ENCODE measurements around the gene TMC3. TPM values are rescaled to one million over a fixed set of nuclear protein-coding genes. Genes with fewer than 3 reads are reported as not detected.

Gene TMC3
- total RNA-seq, 2 experiments from 2014 or later = not detected

DNA sequence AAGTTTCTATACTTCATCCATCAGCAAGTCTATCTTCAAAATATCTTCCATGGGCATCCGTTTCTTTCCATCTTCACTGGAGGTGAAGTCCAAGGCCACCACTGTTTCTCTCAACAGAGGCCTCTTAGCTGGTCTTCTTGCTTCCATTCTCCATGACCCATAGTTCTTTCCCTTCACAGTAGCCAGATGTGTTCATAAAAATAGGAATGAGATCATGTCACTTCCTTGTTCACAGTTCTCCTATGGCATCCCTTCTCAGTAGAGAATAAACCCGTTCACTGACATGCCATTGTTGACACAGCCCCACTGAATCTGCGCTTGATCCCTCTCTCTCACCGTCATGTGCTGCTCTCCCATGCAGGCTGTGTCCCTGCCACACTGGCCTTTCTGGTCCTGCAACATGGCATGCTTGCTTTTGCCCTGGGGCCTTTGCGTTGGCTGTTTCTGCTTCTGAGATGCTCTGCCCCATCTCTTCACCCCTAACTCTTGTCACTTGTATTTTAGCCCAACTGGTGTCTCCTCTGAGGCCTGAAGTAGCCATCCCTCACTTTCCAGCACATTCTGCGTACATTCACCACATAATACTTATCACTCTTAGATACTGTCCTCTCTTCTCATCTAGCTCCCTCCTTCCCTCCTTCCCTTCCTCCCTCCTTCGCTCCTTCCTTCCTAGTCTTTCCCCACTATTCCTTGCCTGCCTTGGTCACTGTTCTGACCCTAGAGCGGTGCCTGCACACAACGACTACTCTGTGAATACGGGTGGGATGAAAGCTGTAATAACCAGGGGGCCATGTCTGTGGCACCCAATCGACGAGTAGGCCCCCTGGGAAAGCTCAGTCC lies 92.0 kb downstream of the TMC3 start:
- no peaks in the 10 kb centered on the region for H3K27me3 Mint-ChIP-seq (ENCODE audit: low read depth)
- H3K27ac Mint-ChIP-seq = peak overlapping the region; percentile 37
- intact Hi-C loops (cut with micrococcal nuclease) = loop anchor here (10.0 kb wide), 1 partner anchor 1123 kb away; no protein-coding TSS in a partner anchor
- peaks cover 77% of the 10 kb centered on the region for H3K4me1 Mint-ChIP-seq (ENCODE audit: low read depth)
- peak; percentile 1 for DNase-seq
- peaks cover 30% of the 10 kb centered on the region for H3K36me3 Mint-ChIP-seq (ENCODE audit: low read depth)
- H3K9me3 Mint-ChIP-seq = peaks cover 12% of the 10 kb centered on the region
- CTCF ChIA-PET = interaction anchor here (2.0 to 2.7 kb wide), 3 partner anchors 7 to 119 kb away, joined by 6 to 12 read pairs (median 8); no protein-coding TSS in a partner anchor
- no peak overlapping the region for H3K4me3 Mint-ChIP-seq

- peaks cover 75% of the 10 kb centered on the region for H3K4me1 Mint-ChIP-seq (ENCODE audit: low read depth)
- no peak overlapping the region for H3K4me3 Mint-ChIP-seq
- peaks cover 32% of the 10 kb centered on the region for H3K36me3 Mint-ChIP-seq (ENCODE audit: low read depth)
- CTCF ChIA-PET = interaction anchor here (1.5 to 2.0 kb wide), 3 partner anchors 10 to 120 kb away, joined by 6 to 8 read pairs (median 6); no protein-coding TSS in a partner anchor
- H3K27ac Mint-ChIP-seq = peak overlapping the region; percentile 2
- intact Hi-C loops (cut with micrococcal nuclease) = loop anchor here (10.0 kb wide), 1 partner anchor 1123 kb away; no protein-coding TSS in a partner anchor
- DNase-seq = peak; percentile 4
- H3K27me3 Mint-ChIP-seq (ENCODE audit: low read depth) = no peaks in the 10 kb centered on the region
- peaks cover 16% of the 10 kb centered on the region for H3K9me3 Mint-ChIP-seq
Observed at GRCh38 chr15:81281456-81281735, 92.6 kb downstream of the TMC3 start.

Other genes with a start within 250 kb of the TMC3 start
- not detected for gene CFAP161, start 239.9 kb downstream of the TMC3 start, total RNA-seq
- gene IL16, start 177.3 kb downstream of the TMC3 start, total RNA-seq = 10 to 100 TPM; 36.4 to 38.8 TPM
- 10 to 100 TPM; 10.1 to 11.7 TPM for gene STARD5, start 50.1 kb downstream of the TMC3 start, total RNA-seq

Data from activated naive CD4-positive, alpha-beta T cell treated with anti-CD3 and anti-CD28 coated beads for 36 hours (primary cell).